LNCAP (cell line): ENCODE measurements around the gene REXO1.

Experiments used
- TF ChIP-seq, protein P1 (sequence below): fragments of 450-650 bp; IDR thresholded peaks from 2 replicates; pipeline ENCODE4 v1.5.1; 2017; ENCODE audit warnings: mild to moderate bottlenecking

REXO1 gene

DNA sequence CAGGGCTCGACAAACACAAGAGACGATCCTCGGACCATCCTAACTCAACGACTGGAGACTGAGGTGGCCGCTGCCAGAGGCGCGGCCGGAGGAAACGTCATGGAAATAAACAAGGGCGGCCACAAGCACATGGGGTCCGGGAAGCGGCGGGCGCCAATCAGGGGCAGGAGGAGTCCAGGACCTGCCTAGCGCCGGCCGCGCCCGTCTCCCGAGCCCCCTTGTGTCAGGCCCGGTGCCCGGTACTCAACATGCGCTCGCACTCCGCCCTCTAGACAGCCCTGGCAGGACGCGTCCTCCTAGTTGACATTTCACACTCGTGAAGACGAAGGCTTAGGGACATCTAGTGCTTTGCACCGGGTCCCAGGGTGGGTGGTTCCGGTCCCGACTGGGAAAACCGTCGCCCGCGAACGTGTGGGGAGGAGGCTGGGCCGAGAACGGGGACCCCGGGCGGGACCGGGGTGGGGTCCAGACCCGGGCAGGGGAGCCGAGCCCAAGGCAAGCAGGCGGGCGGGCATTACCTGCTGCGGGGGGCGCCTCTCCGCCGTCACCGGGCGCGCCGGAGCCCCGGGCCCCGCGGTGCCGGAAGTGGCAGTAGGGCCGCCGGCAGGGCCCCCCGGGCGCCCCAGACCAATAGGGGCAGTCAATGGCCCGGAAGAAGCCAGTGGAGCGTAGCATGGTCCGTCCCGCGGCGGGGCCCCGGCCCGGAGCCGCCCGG, 442 bp downstream of the REXO1 start:
- TF ChIP-seq, protein P1, sequence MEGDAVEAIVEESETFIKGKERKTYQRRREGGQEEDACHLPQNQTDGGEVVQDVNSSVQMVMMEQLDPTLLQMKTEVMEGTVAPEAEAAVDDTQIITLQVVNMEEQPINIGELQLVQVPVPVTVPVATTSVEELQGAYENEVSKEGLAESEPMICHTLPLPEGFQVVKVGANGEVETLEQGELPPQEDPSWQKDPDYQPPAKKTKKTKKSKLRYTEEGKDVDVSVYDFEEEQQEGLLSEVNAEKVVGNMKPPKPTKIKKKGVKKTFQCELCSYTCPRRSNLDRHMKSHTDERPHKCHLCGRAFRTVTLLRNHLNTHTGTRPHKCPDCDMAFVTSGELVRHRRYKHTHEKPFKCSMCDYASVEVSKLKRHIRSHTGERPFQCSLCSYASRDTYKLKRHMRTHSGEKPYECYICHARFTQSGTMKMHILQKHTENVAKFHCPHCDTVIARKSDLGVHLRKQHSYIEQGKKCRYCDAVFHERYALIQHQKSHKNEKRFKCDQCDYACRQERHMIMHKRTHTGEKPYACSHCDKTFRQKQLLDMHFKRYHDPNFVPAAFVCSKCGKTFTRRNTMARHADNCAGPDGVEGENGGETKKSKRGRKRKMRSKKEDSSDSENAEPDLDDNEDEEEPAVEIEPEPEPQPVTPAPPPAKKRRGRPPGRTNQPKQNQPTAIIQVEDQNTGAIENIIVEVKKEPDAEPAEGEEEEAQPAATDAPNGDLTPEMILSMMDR = no peak

DNA sequence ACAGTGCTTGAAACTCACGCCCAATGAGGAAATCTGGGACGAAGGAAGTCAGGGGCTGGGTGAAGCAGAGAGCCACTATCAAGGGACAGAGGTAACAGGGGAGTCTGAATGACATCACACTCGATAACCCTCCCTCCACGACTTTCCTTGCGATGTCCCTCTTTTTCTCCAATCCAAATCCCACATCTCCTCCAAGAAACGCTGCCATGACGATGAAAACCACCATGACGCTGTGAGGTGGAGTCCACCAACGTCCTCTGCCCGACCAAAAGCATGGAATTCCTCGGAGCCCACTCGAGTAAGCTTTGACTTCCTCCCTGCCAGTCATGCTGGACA, 967 bp downstream of the REXO1 start:
- TF ChIP-seq, protein P1 = no peak

DNA sequence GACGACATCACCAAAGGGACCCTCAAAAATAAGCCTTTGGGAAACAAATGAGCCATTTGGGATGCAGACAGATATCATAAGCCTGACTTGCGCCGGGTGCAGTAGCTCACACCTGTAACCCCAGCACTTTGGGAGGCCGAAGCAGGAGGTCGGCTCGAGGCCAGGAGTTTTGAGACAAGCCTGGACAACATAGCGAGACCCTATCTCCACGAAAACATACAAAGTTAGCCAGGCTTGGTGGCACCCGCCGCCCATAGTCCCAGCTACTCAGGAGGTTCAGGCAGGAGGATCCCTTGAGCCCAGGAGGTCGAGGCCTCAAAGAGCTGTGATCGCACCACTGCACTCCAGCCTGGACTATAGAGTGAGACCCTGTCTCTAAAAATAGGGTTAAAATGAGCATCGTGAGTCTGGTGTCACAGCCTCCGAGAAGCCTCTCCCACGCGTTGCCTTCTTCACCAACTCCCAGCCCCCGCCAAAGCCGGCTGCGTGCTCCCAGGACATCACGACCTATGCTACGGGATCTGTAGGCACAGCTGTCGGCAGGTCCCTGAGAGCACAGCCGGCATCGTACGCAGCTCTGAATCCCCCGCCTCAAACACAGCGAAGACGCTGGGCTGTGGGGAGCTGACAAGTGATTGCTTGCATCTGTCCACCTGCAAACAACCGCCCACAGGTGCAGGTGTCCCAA, 1.6 kb downstream of the REXO1 start:
- TF ChIP-seq, protein P1 = no peak

DNA sequence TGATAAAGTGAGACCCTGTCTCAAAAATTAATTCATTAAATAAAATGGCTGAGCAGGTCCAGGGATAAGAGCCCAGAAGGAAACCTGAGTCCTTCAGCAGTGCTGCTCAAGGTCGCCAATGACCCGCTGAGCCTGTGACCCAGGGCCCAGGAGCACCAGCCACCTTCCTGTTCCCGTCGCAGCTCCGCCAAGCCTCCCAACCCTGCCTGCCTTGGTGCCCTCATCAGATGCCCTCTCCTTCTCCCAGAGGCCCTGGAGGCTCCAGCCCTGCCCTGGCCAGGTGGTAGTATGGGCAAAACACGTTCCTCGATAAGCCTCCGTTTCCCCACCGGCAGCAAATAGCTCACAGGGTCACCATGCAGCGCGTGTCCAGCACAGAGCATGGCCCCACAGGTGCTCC, 2.6 kb downstream of the REXO1 start:
- TF ChIP-seq, protein P1 = no peak

DNA sequence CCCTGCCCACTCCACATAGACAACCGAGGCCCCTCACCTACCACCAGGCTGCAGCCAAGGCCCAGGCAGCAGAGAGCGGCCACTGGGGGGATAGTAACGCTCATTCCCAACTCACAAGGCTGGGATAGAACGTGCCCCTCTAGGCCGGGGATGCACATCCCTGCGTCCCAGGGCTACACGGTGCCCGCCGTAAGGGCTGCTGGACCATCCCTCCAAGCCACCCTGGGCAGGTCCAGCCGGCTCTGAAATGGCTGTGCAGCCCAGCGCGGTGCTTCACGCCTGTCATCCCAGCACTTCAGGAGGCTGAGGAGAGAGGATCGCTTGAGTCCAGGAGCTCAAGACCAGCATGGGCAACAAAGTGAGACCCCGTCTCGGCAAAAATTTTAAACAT, 3.2 kb downstream of the REXO1 start:
- TF ChIP-seq, protein P1 = no peak

DNA sequence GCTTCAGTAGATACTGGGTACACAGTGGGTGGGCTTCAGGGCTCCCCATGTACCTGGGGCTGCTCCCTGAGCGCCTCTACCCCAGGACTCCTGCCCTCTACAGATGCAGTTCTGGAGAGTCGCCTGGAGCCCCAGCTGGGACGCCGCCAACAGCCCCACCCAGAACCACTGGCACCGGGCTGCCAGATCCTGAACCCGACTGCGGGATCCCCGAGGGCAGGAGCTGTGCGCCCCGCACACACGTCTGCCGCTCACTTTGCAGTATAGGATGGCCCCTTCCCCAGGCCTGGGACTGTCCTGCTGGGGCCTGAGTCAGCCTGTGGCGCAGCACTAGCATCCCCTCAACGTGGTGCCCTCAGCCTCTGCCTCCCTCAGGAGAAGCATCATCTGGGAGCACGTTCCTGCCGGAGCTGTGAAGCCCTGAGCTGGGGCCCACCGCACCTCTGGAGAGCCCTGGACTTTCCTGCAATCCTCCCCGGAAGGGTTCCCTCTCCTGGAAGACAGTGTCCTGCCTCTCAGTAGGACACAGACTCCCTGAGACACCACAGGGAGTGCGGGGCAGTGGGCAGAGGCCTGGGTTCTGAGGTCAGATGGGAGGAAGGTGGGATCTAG, 3.7 kb downstream of the REXO1 start:
- TF ChIP-seq, protein P1 = no peak

DNA sequence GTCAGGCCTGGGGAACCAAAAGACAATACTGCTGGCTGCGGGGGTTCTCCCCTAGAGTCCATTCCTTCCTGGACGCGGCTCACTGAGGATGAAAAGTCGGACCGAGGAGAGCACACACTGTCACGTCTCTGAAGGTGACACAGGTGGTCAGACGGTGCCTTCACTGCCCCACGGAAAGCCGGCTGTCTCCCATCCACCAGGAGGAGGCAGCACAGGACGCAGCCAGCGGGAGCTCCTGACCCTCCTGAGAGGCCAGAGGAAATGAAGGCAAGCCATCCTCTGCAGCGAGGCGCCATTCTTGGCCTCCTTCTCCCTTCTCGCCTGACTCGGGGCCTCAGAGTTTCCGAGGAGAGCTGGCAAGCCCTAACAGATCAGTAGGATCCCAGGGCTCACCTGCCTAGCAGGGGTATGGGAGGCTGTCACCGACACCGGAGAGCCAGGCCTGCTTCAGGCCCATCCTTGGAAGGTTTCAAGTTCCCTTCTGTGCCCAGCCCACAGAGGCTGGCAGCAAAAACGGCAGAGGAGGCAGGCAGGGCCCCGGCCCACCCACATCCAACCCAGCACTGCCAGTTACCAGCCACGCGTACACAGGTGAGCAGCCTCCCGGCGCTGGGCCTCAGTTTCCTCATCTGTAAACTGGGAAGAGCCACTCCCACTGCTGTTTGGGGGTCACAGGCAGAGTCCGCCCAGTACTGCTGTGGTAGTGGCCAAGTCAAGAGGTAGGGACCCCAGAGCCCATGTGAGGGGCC, 4.5 kb downstream of the REXO1 start:
- TF ChIP-seq, protein P1 = no peak
